Measurements from ENCODE around the gene DPYD.

Gene DPYD

GRCh38 chr1:97680470-97680869, 240.4 kb downstream of the DPYD start:
- no peak for DNase-seq

- DNase-seq = no peak
These were observed 243.1 kb downstream of the DPYD start for GRCh38 chr1:97677702-97678101.

GRCh38 chr1:97674517-97674916, 246.3 kb downstream of the DPYD start:
- DNase-seq = no peak

GRCh38 chr1:97668945-97669344, 251.9 kb downstream of the DPYD start:
- no peak for DNase-seq

GRCh38 chr1:97660431-97661105, 260.3 kb downstream of the DPYD start:
- DNase-seq = no peak

GRCh38 chr1:97654876-97655585, 265.8 kb downstream of the DPYD start:
- no peak for DNase-seq

GRCh38 chr1:97651250-97651649, 269.6 kb downstream of the DPYD start:
- no peak for DNase-seq

GRCh38 chr1:97649591-97649990, 271.2 kb downstream of the DPYD start:
- no peak for DNase-seq

GRCh38 chr1:97647776-97648175, 273.1 kb downstream of the DPYD start:
- DNase-seq = no peak

- DNase-seq = no peak
These were observed 274.8 kb downstream of the DPYD start for GRCh38 chr1:97646071-97646470.

GRCh38 chr1:97640677-97641076, 280.2 kb downstream of the DPYD start:
- no peak for DNase-seq

- no peak for DNase-seq
These were observed 283.9 kb downstream of the DPYD start for GRCh38 chr1:97636941-97637340.

GRCh38 chr1:97634758-97635157, 286.1 kb downstream of the DPYD start:
- no peak for DNase-seq

- DNase-seq = no peak
These were observed 288.1 kb downstream of the DPYD start for GRCh38 chr1:97632776-97633175.

- no peak for DNase-seq
These were observed 288.8 kb downstream of the DPYD start for GRCh38 chr1:97632075-97632474.

GRCh38 chr1:97630948-97631347, 289.9 kb downstream of the DPYD start:
- DNase-seq = no peak

GRCh38 chr1:97630281-97630680, 290.6 kb downstream of the DPYD start:
- DNase-seq = no peak

- no peak for DNase-seq
These were observed 297.6 kb downstream of the DPYD start for GRCh38 chr1:97623220-97623619.

- DNase-seq = no peak
These were observed 298.9 kb downstream of the DPYD start for GRCh38 chr1:97621955-97622354.

- no peak for DNase-seq
These were observed 301.1 kb downstream of the DPYD start for GRCh38 chr1:97619706-97620105.

GRCh38 chr1:97610748-97611147, 310.1 kb downstream of the DPYD start:
- DNase-seq = no peak

GRCh38 chr1:97610102-97610501, 310.7 kb downstream of the DPYD start:
- DNase-seq = no peak

GRCh38 chr1:97608272-97608671, 312.6 kb downstream of the DPYD start:
- DNase-seq = no peak

- DNase-seq = no peak
These were observed 317.1 kb downstream of the DPYD start for GRCh38 chr1:97603776-97604175.

- no peak for DNase-seq
These were observed 317.6 kb downstream of the DPYD start for GRCh38 chr1:97603218-97603617.
